SH-SY5Y (cell line): Measurements from ENCODE around the gene IL13RA2.

Source experiments
- GATA2 ChIP-seq: IDR thresholded peaks from 2 replicates; pipeline ENCODE4 v1.6.1; 2011; ENCODE audit warnings: mild to moderate bottlenecking, low read depth, low read length
- GATA3 ChIP-seq: IDR thresholded peaks from 2 replicates; pipeline ENCODE4 v1.6.1; 2011; ENCODE audit warnings: low read depth, mild to moderate bottlenecking, low read length, moderate library complexity

GRCh38 chrX:115021121-115021520 is 3.7 kb upstream of the IL13RA2 start:
- no peak for TF ChIP-seq GATA2
- no peak for TF ChIP-seq GATA3
